ENCODE results near the gene ERAS.

ERAS gene

GRCh38 chrX:48826135-48826875 is at the start of gene ERAS:
Gene ERAS (plus strand): TSS chrX:48826513. CDS start chrX:48829124, 2,611 bp downstream.
- Histone ChIP-seq H3K4me1 (no peaks in the 10 kb centered on the region), H3K4me3 (no peak within 1 kb of the TSS), H3K36me3 (replicated peaks) (peaks cover 7% of the 10 kb centered on the region), H3K9me3 (no peaks in the 10 kb centered on the region), H3K27me3 (ENCODE audit: low read depth) (no peaks in the 10 kb centered on the region)
- DNase-seq (ENCODE audit: low spot score in 2 of 2) = no peak
- in situ Hi-C loops (cut with MboI; ENCODE audit: low sequenced_read_pairs) = no loop called here

GRCh38 chrX:48776818-48777439 is 49.4 kb upstream of the ERAS start:
- Histone ChIP-seq H3K4me1 (peaks cover 8% of the 10 kb centered on the region), H3K9me3 (0 out of 2 replicates have a peak, but pooled peaks cover 2% of the 10 kb centered on the region), H3K36me3 (replicated peaks) (no peaks in the 10 kb centered on the region), H3K27me3 (ENCODE audit: low read depth) (no peaks in the 10 kb centered on the region), H3K4me3 (no peak overlapping the region)
- DNase-seq (ENCODE audit: low spot score in 2 of 2) = no peak
- in situ Hi-C loops (cut with MboI; ENCODE audit: low sequenced_read_pairs) = no loop called here

DNA sequence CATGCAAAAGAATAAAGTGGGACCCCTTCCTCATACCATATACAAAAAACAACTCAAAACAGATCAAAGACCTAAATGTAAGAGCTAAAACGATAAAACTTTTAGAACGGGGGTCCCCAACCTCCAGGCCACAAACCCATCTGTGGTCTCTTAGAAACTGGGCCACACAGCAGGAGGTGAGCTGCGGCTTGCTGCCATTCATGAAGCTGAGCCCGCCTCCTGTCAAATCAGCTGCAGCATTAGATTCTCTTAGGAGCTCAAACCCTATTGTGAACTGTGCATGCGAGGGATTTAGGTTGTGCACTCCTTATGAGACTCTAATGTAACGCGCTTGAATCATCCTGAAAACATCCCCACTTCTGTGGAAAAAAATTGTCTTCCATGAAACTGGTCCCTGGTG is 46.9 kb upstream of the ERAS start:
- Histone ChIP-seq H3K36me3 (replicated peaks) (no peaks in the 10 kb centered on the region), H3K27me3 (ENCODE audit: low read depth) (no peaks in the 10 kb centered on the region), H3K9me3 (0 out of 2 replicates have a peak, but pooled peaks cover 2% of the 10 kb centered on the region), H3K4me1 (peaks cover 8% of the 10 kb centered on the region), H3K4me3 (no peak overlapping the region)
- in situ Hi-C loops (cut with MboI; ENCODE audit: low sequenced_read_pairs) = no loop called here
- DNase-seq (ENCODE audit: low spot score in 2 of 2) = no peak

DNA sequence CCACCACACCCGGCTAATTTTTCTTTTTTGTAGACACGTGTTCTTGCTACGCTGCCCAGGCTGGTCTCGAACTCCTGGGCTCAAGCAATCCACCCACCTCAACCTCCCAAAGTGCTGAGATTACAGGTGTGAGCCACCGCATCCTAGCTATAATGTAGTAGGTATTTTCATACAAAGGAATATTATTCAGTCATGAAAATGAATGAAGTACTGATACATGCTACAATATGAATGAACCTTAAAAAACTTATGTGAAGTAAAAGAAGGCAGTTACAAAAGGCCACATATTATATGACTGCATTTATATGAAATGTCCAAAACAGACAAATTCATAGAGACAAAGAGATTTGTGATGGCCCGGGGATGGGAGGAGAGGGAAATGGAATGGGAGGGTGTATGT is 44.6 kb upstream of the ERAS start:
- H3K4me1 ChIP-seq = peaks cover 8% of the 10 kb centered on the region
- H3K9me3 ChIP-seq = 0 out of 2 replicates have a peak, but pooled peaks cover 2% of the 10 kb centered on the region
- no peaks in the 10 kb centered on the region for H3K27me3 ChIP-seq (ENCODE audit: low read depth)
- in situ Hi-C loops (cut with MboI; ENCODE audit: low sequenced_read_pairs) = no loop called here
- no peak overlapping the region for H3K4me3 ChIP-seq
- H3K36me3 ChIP-seq (replicated peaks) = no peaks in the 10 kb centered on the region
- DNase-seq (ENCODE audit: low spot score in 2 of 2) = no peak

DNA sequence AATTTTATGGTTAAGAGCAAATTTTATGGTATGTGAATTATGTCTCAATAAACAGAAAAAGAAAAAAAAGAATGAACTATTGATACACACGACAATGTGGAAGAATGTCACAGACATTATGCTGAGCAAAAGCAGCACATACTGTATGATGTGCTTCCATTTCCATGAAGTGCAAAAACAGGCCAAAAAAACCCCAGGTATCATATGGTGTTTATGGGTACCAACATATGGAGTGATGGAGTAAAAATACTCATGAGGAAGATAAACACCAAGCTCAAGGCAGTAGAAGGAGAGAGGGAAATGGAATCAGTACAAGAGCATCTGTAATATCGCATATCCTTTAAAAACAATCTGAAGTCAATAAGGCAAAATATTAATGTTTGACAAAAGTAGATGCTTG is 44.1 kb upstream of the ERAS start:
- peaks cover 8% of the 10 kb centered on the region for H3K4me1 ChIP-seq
- no peak for DNase-seq (ENCODE audit: low spot score in 2 of 2)
- 0 out of 2 replicates have a peak, but pooled peaks cover 2% of the 10 kb centered on the region for H3K9me3 ChIP-seq
- in situ Hi-C loops (cut with MboI; ENCODE audit: low sequenced_read_pairs) = no loop called here
- H3K4me3 ChIP-seq = no peak overlapping the region
- H3K27me3 ChIP-seq (ENCODE audit: low read depth) = peaks cover 2% of the 10 kb centered on the region; the same call in 1 of the 2 replicates
- no peaks in the 10 kb centered on the region for H3K36me3 ChIP-seq (replicated peaks)

DNA sequence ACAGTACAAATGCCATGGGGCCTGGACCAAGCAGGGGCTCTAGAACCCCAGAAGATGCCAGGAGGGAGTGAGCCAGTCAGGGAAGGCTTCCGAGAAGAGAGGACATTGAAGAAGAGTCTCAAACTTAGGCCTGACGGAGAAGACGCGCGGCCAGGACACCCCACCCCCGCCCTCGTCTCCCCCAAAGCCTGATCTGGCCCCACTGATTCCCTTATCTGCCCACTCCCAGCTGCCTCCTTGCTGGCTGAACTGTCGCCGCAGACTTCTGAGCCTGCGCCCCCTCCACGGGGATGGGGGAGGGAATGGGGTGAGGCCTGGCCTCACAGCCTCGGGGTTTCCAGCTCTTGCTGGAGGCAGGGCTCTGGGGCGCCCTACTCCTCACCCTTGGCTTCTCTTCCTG is 43.5 kb upstream of the ERAS start:
- peaks cover 3% of the 10 kb centered on the region; the same call in 1 of the 2 replicates for H3K27me3 ChIP-seq (ENCODE audit: low read depth)
- in situ Hi-C loops (cut with MboI; ENCODE audit: low sequenced_read_pairs) = no loop called here
- no peak for DNase-seq (ENCODE audit: low spot score in 2 of 2)
- peaks cover 4% of the 10 kb centered on the region for H3K4me1 ChIP-seq
- no peaks in the 10 kb centered on the region for H3K9me3 ChIP-seq
- no peak overlapping the region for H3K4me3 ChIP-seq
- no peaks in the 10 kb centered on the region for H3K36me3 ChIP-seq (replicated peaks)

DNA sequence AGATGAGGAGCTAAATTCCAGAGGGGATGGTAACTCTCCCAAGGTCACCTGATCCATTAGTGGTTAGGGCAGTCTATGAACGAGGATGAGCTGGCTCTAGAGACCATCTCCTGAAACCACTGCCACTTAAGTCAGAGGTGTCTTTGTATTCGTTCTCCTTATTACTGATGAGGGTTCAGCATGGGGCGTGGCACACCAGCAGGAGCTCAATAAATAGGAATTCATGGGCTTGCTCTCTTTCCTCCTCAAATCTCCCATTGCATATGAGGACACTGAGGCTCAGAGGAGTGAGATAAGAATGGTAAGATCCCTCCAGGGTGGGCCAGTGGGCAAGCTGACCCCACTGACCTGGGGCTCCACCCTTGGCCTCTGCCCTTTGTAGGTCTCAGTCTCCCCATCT is 41.6 kb upstream of the ERAS start:
- no peak overlapping the region for H3K4me3 ChIP-seq
- no peaks in the 10 kb centered on the region for H3K36me3 ChIP-seq (replicated peaks)
- in situ Hi-C loops (cut with MboI; ENCODE audit: low sequenced_read_pairs) = no loop called here
- H3K9me3 ChIP-seq = no peaks in the 10 kb centered on the region
- peaks cover 10% of the 10 kb centered on the region; the same call in 1 of the 2 replicates for H3K27me3 ChIP-seq (ENCODE audit: low read depth)
- H3K4me1 ChIP-seq = no peaks in the 10 kb centered on the region
- DNase-seq (ENCODE audit: low spot score in 2 of 2) = no peak

DNA sequence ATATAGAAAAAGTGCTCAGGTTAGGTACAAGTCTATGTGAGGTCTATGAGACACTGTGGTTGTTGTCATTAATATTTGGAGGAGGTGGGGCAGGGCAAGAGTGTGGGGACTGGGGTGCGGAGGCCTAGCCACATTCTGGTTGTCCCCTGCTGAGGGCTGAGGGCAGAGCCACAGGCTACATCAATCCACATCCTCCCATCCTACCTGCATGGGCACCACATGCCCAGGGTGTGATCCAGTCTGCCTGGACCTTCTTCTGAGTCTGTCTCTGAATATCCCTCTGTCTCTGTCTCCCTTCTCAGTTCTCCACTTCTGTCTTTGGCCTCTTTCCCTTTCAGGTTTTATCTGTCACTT is 41.1 kb upstream of the ERAS start:
- no peak overlapping the region for H3K4me3 ChIP-seq
- no peaks in the 10 kb centered on the region for H3K9me3 ChIP-seq
- peaks cover 10% of the 10 kb centered on the region; the same call in 1 of the 2 replicates for H3K27me3 ChIP-seq (ENCODE audit: low read depth)
- in situ Hi-C loops (cut with MboI; ENCODE audit: low sequenced_read_pairs) = no loop called here
- H3K4me1 ChIP-seq = no peaks in the 10 kb centered on the region
- no peak for DNase-seq (ENCODE audit: low spot score in 2 of 2)
- H3K36me3 ChIP-seq (replicated peaks) = no peaks in the 10 kb centered on the region

GRCh38 chrX:48785540-48786214 is 40.6 kb upstream of the ERAS start:
- Histone ChIP-seq H3K9me3 (no peaks in the 10 kb centered on the region), H3K4me3 (no peak overlapping the region), H3K36me3 (replicated peaks) (no peaks in the 10 kb centered on the region), H3K4me1 (no peaks in the 10 kb centered on the region), H3K27me3 (ENCODE audit: low read depth) (peaks cover 10% of the 10 kb centered on the region; the same call in 1 of the 2 replicates)
- no peak for DNase-seq (ENCODE audit: low spot score in 2 of 2)
- in situ Hi-C loops (cut with MboI; ENCODE audit: low sequenced_read_pairs) = no loop called here

- in situ Hi-C loops (cut with MboI; ENCODE audit: low sequenced_read_pairs) = no loop called here
- Histone ChIP-seq H3K36me3 (replicated peaks) (no peaks in the 10 kb centered on the region), H3K27me3 (ENCODE audit: low read depth) (peaks cover 10% of the 10 kb centered on the region; the same call in 1 of the 2 replicates), H3K4me1 (no peaks in the 10 kb centered on the region), H3K9me3 (no peaks in the 10 kb centered on the region), H3K4me3 (no peak within 1 kb of the TSS)
- DNase-seq (ENCODE audit: low spot score in 2 of 2) = no peak
Measured at GRCh38 chrX:48786341-48786800, 39.9 kb upstream of the ERAS start, which contains the start of gene GATA1. Gene GATA1 (plus strand): TSS chrX:48786590. CDS start chrX:48791110, 4,520 bp downstream.

- no peak overlapping the region for H3K4me3 ChIP-seq
- peaks cover 10% of the 10 kb centered on the region; the same call in 1 of the 2 replicates for H3K27me3 ChIP-seq (ENCODE audit: low read depth)
- in situ Hi-C loops (cut with MboI; ENCODE audit: low sequenced_read_pairs) = no loop called here
- H3K4me1 ChIP-seq = no peaks in the 10 kb centered on the region
- DNase-seq (ENCODE audit: low spot score in 2 of 2) = no peak
- H3K36me3 ChIP-seq (replicated peaks) = no peaks in the 10 kb centered on the region
- H3K9me3 ChIP-seq = no peaks in the 10 kb centered on the region
Measured at GRCh38 chrX:48786825-48787504, 39.3 kb upstream of the ERAS start.

- no peaks in the 10 kb centered on the region for H3K9me3 ChIP-seq
- no peaks in the 10 kb centered on the region for H3K36me3 ChIP-seq (replicated peaks)
- no peak overlapping the region for H3K4me3 ChIP-seq
- DNase-seq (ENCODE audit: low spot score in 2 of 2) = no peak
- peaks cover 10% of the 10 kb centered on the region; the same call in 1 of the 2 replicates for H3K27me3 ChIP-seq (ENCODE audit: low read depth)
- in situ Hi-C loops (cut with MboI; ENCODE audit: low sequenced_read_pairs) = no loop called here
- no peaks in the 10 kb centered on the region for H3K4me1 ChIP-seq
Measured at GRCh38 chrX:48787505-48788443, 38.5 kb upstream of the ERAS start.
